GM19239 (cell line): ENCODE data around the gene RBM8A.

Experiments
- DNase-seq: peaks from one replicate; pipeline ENCODE4 v3.0.0; 2011; ENCODE audit warnings: low spot score; ENCODE audit not compliant: insufficient read length
- FAIRE-seq: peaks from 2 replicates; lab custom pipeline; 2011; peaks lifted over from hg19 to GRCh38; lab: Jason Lieb, UNC

RBM8A gene

DNA sequence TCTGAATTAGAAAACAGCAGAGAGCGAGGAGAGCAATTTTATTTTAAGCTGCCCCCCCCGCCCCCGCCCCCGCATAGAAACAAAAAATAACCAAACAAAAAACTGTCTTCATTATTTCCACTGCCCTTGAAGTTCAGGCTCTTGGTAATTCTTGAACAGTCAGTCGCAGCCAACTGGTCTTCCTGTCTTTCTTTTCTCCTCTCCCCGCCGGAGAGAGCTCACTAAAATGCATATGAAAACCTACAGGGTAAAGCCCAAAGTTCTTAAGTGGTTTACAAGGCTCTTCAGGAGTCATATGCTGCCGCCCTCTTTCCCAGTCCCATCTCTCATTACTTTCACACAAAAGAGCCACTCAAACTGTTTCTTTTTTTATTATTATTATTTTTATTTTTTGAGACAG is 40.5 kb downstream of the RBM8A start:
- DNase-seq: no peak
- FAIRE-seq: no peak

DNA sequence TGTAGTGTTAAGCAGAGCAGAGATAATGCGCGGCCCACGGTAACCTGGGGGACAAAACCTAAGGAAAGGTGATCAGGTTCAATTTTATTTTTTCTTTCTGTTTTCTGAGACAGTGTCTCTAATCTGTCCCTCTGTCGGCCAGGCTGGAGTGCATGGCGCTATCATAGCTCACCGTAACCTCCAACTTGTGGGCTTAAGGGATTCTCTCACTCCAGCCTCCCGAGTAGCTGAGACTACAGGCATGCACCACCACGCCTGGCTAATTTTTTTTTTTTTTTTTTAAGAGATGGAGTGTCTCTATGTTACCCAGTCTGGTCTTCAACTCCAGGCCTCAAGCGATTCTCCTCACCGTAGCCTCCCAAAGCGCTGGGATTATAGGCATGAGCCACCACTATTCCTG is 40.9 kb downstream of the RBM8A start:
- DNase-seq (no peak), FAIRE-seq (no peak)

DNA sequence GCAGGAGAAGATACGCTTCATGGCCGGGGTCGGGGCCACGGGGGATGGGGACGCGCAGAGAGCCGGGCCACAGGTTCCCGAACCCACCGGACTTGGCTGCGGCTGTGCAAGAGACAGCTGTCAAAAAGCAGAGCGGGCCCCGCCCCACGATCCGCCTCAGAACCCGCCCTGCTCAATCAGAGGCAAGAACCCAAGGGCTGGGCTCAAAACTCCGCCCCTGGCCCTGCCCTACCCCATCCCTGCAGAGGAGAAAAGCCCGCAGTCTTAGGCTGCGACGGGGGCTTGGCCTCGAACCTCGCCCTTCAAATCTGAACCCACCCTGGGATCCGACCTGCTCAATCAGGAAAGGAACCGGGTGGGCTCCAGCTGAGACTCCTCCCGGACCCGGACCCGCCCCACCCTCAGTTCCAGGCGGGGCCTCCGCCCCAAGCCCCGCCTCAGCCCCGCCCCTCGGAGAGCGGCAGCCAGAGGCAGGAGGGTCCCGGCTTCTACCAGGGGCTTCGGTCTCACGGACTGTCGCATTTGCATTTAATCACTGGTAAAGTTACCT is 41.5 kb downstream of the RBM8A start, which contains the start of gene ANKRD35:
Gene ANKRD35 (minus strand): TSS at position 129 of the 550 bp plus-strand sequence. CDS start 108 bp downstream, at position 21.
- FAIRE-seq (peak; percentile 89), DNase-seq (peak; percentile 96)

DNA sequence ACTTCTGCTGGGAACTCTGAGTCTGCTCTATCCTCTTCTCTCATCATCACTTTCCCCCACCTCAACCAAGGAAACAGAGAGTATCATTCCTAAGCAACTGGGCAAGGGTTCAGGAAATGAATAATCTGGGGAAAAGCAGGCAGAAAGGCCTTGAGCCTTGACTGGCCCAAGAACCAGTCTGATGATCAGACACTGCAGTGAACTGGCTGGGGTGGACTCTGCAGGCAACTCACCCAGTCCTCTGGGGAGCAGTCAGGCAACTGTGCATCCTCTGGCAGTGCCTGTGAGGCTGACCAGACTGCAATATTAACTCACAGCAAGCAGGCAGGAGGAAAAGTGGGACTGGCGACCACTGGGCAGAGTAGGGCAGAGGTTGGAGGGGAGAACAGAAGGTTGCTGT is 42.6 kb downstream of the RBM8A start:
- no peak for DNase-seq
- no peak for FAIRE-seq

DNA sequence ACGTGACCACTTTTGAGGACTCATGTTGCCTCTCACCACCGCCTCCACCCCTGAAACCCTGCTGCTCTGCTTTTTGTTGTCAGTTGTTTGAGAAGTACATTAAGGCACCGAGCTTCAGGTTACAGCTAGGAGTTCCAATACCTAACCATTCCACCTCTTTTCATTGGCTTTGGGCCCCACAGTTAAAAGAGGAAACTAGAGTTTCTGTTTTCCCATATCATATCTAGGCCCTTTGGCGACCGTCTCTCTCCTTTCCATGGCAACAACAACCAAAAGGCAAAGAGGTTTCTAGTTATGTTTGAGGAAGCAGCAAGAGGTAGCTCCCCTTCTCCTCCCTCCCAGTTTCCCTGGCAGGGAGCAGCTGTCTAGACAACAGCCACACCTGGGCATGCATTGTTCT is 47.5 kb downstream of the RBM8A start:
- no peak for FAIRE-seq
- DNase-seq: no peak

DNA sequence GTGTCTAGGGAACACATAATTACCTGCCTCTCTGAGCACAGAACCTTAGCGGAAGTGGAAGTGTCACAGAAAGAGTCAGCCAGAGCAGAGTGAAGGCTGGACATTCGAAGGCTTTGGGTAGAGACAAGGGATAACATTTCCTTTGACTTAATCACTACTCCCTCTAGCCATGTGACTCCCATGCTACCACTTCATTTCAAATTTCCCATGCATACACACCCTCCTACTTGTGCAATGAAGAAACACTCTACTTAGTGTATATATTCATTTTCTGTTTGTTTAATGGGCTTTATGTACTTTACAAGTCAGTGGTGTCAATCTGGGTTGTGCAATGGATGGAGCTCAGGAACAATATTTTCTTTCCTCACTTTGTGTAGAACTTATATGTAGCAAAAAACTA is 48.6 kb downstream of the RBM8A start:
- FAIRE-seq (no peak), DNase-seq (no peak)

DNA sequence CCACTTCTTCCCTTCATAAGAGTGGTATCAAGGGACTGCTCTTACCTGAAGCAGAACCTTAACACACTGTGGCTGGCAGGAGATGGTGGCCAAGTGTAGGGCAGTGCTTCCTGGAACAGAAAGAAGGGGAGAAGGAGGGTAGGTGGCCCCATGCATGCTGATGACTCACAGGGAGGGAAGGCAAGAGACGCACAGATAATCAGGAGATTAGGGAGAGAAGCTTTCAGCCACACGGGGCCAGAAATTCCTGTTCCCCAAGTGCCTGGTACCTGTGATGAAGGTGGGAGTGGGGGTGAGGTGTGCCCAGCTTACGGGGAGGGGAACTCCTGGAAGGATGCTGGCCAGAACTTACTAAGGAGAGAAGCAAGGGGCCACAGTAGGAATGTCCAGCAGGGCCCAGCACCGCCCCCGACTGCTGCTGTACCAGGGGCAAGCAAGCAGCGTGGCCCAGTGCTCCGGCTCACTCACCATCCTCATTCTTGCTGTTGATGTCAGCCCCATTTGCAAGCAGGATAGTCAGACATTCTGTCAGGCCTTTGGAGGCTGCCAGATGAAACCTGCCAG is 49.3 kb downstream of the RBM8A start:
- FAIRE-seq (no peak), DNase-seq (no peak)

DNA sequence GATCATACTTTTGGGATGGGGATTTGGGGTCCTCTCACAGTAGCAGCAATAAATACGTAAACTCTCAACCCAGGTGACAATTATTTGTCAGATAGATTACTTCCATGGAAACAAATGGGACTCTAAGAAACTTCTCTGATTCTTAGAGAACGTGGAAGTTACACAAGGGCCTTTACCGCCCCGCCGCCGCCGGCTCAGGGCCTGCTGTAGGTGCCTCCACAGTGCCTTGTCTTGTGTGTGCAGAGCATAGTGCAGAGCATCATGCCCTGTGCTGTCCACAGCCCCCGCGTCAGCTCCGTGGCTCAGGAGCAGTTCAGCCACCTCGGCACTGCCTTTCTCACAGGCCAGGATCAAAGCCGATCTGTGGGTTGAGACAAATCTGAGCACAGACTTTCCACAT is 52.6 kb downstream of the RBM8A start:
- FAIRE-seq: no peak
- DNase-seq: no peak

DNA sequence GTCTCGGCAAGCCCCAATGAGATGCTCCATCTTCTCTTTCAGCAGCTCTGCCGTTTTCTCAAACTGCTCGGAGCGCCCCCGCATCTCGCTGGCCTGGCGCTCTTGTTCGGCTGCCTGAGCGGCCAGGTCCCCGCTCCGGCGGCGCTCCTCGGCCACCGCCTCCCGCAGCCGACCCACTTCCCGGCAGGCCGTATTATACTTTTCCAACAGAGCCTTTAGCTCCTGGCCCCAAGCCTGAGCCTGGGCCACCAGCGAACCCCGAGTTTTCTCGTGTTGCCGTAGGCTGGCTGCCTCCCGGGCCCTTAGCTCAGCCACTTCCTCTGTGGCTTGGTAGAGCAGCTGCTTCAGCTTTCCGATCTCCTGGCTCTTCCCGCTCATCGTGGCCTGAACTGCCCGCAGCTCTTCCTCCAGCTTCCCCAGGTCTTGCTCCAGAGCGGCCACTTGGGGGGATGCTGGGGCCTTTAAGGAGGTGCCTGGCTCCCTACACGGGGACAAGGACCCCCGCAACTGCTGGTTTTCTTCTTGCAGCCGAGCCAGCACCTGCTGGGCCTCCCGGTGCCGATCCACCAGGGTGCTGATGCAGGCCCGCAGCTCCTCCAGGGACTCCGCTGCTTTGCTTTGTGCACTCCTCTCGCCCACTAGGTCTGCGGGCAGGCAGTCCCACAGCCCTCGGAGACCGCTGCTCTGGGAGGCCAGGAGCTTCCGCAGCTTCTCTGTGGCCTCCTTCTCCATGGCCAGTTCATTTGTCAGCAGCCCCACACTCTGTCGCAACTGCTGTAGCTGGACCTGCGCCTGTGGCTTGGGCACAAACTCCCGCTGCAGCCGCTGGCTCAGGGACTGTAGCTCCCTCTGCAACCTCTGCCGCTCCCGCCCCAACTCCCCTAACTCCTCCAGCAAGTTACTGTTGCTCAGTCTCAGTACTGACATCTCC is 55.0 kb downstream of the RBM8A start:
- DNase-seq: peak; percentile 33
- FAIRE-seq: peak; percentile 52
